Subcutaneous abdominal adipose tissue (tissue), 5 donors: ENCODE measurements around the gene SS18L1.

Experiments
- H3K27ac ChIP-seq: one replicate; pipeline ENCODE4 v1.7.0; 2013; ENCODE audit warnings: low read depth, mild to moderate bottlenecking, inconsistent platforms, low read length, moderate library complexity
- H3K27me3 ChIP-seq, 5 donors: one replicate each; pipeline ENCODE4 v1.7.0; 2013; ENCODE audit warnings: low read length in 5 of 5, inconsistent platforms in 1 of 5; ENCODE audit not compliant: control insufficient read depth in 5 of 5, insufficient read depth in 4 of 5
- H3K36me3 ChIP-seq, 5 donors: one replicate each; pipeline ENCODE4 v1.7.0; 2013; ENCODE audit warnings: low read length in 5 of 5; ENCODE audit not compliant: control insufficient read depth in 5 of 5, insufficient read depth in 5 of 5
- H3K4me1 ChIP-seq, 5 donors: one replicate each; pipeline ENCODE4 v1.7.0; 2013; ENCODE audit warnings: low read length in 5 of 5, mild to moderate bottlenecking in 3 of 5, moderate library complexity in 1 of 5; ENCODE audit not compliant: control insufficient read depth in 5 of 5, insufficient read depth in 5 of 5
- H3K4me3 ChIP-seq, 5 donors: one replicate each; pipeline ENCODE4 v1.7.0; 2013; ENCODE audit warnings: low read length in 5 of 5, low read depth in 1 of 5
- H3K9ac ChIP-seq, 5 donors: one replicate each; pipeline ENCODE4 v1.7.0; 2013; ENCODE audit warnings: low read length in 5 of 5, mild to moderate bottlenecking in 4 of 5, moderate library complexity in 3 of 5
- H3K9me3 ChIP-seq, 5 donors: one replicate each; pipeline ENCODE4 v1.7.0; 2013; ENCODE audit warnings: low read length in 5 of 5; ENCODE audit not compliant: control insufficient read depth in 5 of 5
- donor health status: healthy.
- donor health status: healthy.
- donor health status: healthy.
- donor health status: healthy.
- donor health status: healthy.

The SS18L1 gene

GRCh38 chr20:62128502-62128901, 15.1 kb upstream of the SS18L1 start:
- Histone ChIP-seq H3K9ac (no peak overlapping the region), H3K4me1 (peaks cover 8 to 33% (median 14%) of the 10 kb centered on the region in 5 donors), H3K4me3 (no peak overlapping the region), H3K36me3 (peaks cover 5 to 91% (median 86%) of the 10 kb centered on the region in 5 donors), H3K27me3 (no peaks in the 10 kb centered on the region), H3K9me3 (no peaks in the 10 kb centered on the region), H3K27ac (no peak overlapping the region)

- Histone ChIP-seq H3K4me3 (no peak overlapping the region), H3K27ac (no peak overlapping the region), H3K9me3 (no peaks in the 10 kb centered on the region), H3K27me3 (no peaks in the 10 kb centered on the region), H3K36me3 (peaks cover 5 to 95% (median 87%) of the 10 kb centered on the region in 5 donors), H3K9ac (no peak overlapping the region), H3K4me1 (peaks cover 0 to 30% (median 15%) of the 10 kb centered on the region in 5 donors)
Observed at GRCh38 chr20:62129731-62130531, 13.6 kb upstream of the SS18L1 start.

GRCh38 chr20:62131560-62132320, 11.8 kb upstream of the SS18L1 start:
- Histone ChIP-seq H3K4me1 (peaks cover 0 to 32% (median 22%) of the 10 kb centered on the region in 5 donors), H3K9ac (no peak overlapping the region), H3K9me3 (no peaks in the 10 kb centered on the region), H3K36me3 (peaks cover 13 to 95% (median 89%) of the 10 kb centered on the region in 5 donors), H3K27ac (no peak overlapping the region), H3K4me3 (no peak overlapping the region), H3K27me3 (no peaks in the 10 kb centered on the region)

GRCh38 chr20:62132421-62132820, 11.1 kb upstream of the SS18L1 start:
- H3K9ac ChIP-seq = peak overlapping the region in 1 of 5 donors; percentile 14
- H3K27me3 ChIP-seq = no peaks in the 10 kb centered on the region
- peaks cover 0 to 32% (median 22%) of the 10 kb centered on the region in 5 donors for H3K4me1 ChIP-seq
- no peak overlapping the region for H3K27ac ChIP-seq
- peak overlapping the region in 1 of 5 donors; percentile 11 for H3K4me3 ChIP-seq
- H3K9me3 ChIP-seq = no peaks in the 10 kb centered on the region
- peaks cover 13 to 95% (median 91%) of the 10 kb centered on the region in 5 donors for H3K36me3 ChIP-seq

GRCh38 chr20:62133051-62133845, 10.3 kb upstream of the SS18L1 start:
- H3K36me3 ChIP-seq = peaks cover 10 to 95% (median 91%) of the 10 kb centered on the region in 5 donors
- no peaks in the 10 kb centered on the region for H3K27me3 ChIP-seq

GRCh38 chr20:62133864-62134263, 9.7 kb upstream of the SS18L1 start:
- H3K36me3 ChIP-seq = peaks cover 10 to 95% (median 89%) of the 10 kb centered on the region in 5 donors
- H3K4me3 ChIP-seq = no peak overlapping the region
- H3K27ac ChIP-seq = peak overlapping the region; percentile 23
- H3K9me3 ChIP-seq = no peaks in the 10 kb centered on the region
- peaks cover 0 to 32% (median 22%) of the 10 kb centered on the region in 5 donors for H3K4me1 ChIP-seq
- H3K9ac ChIP-seq = no peak overlapping the region
- H3K27me3 ChIP-seq = no peaks in the 10 kb centered on the region

More at GRCh38 chr20:62133051-62133845, 10.3 kb upstream of the SS18L1 start:
- peaks cover 0 to 32% (median 22%) of the 10 kb centered on the region in 5 donors for H3K4me1 ChIP-seq
- peak overlapping the region; percentile 23 for H3K27ac ChIP-seq
- no peak overlapping the region for H3K9ac ChIP-seq
- no peaks in the 10 kb centered on the region for H3K9me3 ChIP-seq
- H3K4me3 ChIP-seq = no peak overlapping the region

- Histone ChIP-seq H3K9me3 (no peaks in the 10 kb centered on the region), H3K27me3 (no peaks in the 10 kb centered on the region), H3K36me3 (peaks cover 14 to 95% (median 89%) of the 10 kb centered on the region in 5 donors), H3K27ac (peak overlapping the region; percentile 60), H3K4me1 (peaks cover 0 to 32% (median 22%) of the 10 kb centered on the region in 5 donors), H3K9ac (no peak overlapping the region), H3K4me3 (no peak overlapping the region)
Observed at GRCh38 chr20:62134735-62135231, 8.8 kb upstream of the SS18L1 start.

GRCh38 chr20:62135573-62136266, 7.8 kb upstream of the SS18L1 start:
- H3K4me1 ChIP-seq = peaks cover 0 to 35% (median 25%) of the 10 kb centered on the region in 5 donors
- H3K27ac ChIP-seq = peak overlapping the region; percentile 60
- H3K36me3 ChIP-seq = peaks cover 14 to 94% (median 89%) of the 10 kb centered on the region in 5 donors
- no peaks in the 10 kb centered on the region for H3K27me3 ChIP-seq
- H3K9me3 ChIP-seq = no peaks in the 10 kb centered on the region
- H3K9ac ChIP-seq = peak overlapping the region in 1 of 5 donors; percentile 7
- H3K4me3 ChIP-seq = no peak overlapping the region
